ENCODE results near the gene GSTA3. TPM values are rescaled to one million over a fixed set of nuclear protein-coding genes. Genes with fewer than 3 reads are reported as not detected.
"Not testable (repeated sequence)": the region's sequence is repeated elsewhere in the genome, so short reads cannot be mapped to it uniquely, and the experiment has no call there.

The GSTA3 gene
- total RNA-seq, 1 donor from 2014 or later, result not detected

GRCh38 chr6:52914516-52914915 is 5.0 kb upstream of the GSTA3 start:
- Histone ChIP-seq H3K4me3 (ENCODE audit: low read depth, low read length) (no peak overlapping the region), H3K36me3 (ENCODE audit: control insufficient read depth, insufficient read depth, low read length) (no peaks in the 10 kb centered on the region), H3K27me3 (ENCODE audit: control insufficient read depth, insufficient read depth, low read length) (no peaks in the 10 kb centered on the region)
- FAIRE-seq (no peak), DNase-seq (ENCODE audit: low read depth) (no peak)
- no peak for TF ChIP-seq CTCF (IDR thresholded peaks at IDR 0.05; ENCODE audit: insufficient read depth, low read length, severe bottlenecking)

- FAIRE-seq (no peak), DNase-seq (ENCODE audit: low read depth) (no peak)
- H3K36me3 ChIP-seq (ENCODE audit: control insufficient read depth, insufficient read depth, low read length), result no peaks in the 10 kb centered on the region
- TF ChIP-seq CTCF (IDR thresholded peaks at IDR 0.05; ENCODE audit: insufficient read depth, low read length, severe bottlenecking), result no peak
- H3K4me3 ChIP-seq (ENCODE audit: low read depth, low read length), result no peak overlapping the region
- H3K27me3 ChIP-seq (ENCODE audit: control insufficient read depth, insufficient read depth, low read length), result no peaks in the 10 kb centered on the region
Observed at GRCh38 chr6:52910091-52910490, 593 bp upstream of the GSTA3 start.

GRCh38 chr6:52909131-52909530 is 367 bp downstream of the GSTA3 start:
- FAIRE-seq (no peak), DNase-seq (ENCODE audit: low read depth) (peak; percentile 63)
- no peaks in the 10 kb centered on the region for H3K27me3 ChIP-seq (ENCODE audit: control insufficient read depth, insufficient read depth, low read length)
- no peaks in the 10 kb centered on the region for H3K36me3 ChIP-seq (ENCODE audit: control insufficient read depth, insufficient read depth, low read length)
- H3K4me3 ChIP-seq (ENCODE audit: low read depth, low read length), result no peak overlapping the region
- no peak for TF ChIP-seq CTCF (IDR thresholded peaks at IDR 0.05; ENCODE audit: insufficient read depth, low read length, severe bottlenecking)

GRCh38 chr6:52908526-52908925 is 972 bp downstream of the GSTA3 start:
- Histone ChIP-seq H3K4me3 (ENCODE audit: low read depth, low read length) (no peak overlapping the region), H3K27me3 (ENCODE audit: control insufficient read depth, insufficient read depth, low read length) (no peaks in the 10 kb centered on the region), H3K36me3 (ENCODE audit: control insufficient read depth, insufficient read depth, low read length) (no peaks in the 10 kb centered on the region)
- FAIRE-seq (no peak), DNase-seq (ENCODE audit: low read depth) (no peak)
- no peak for TF ChIP-seq CTCF (IDR thresholded peaks at IDR 0.05; ENCODE audit: insufficient read depth, low read length, severe bottlenecking)

GRCh38 chr6:52904562-52905279 is 4.8 kb downstream of the GSTA3 start:
- Histone ChIP-seq H3K27me3 (ENCODE audit: control insufficient read depth, insufficient read depth, low read length) (no peaks in the 10 kb centered on the region), H3K4me3 (ENCODE audit: low read depth, low read length) (no peak overlapping the region), H3K36me3 (ENCODE audit: control insufficient read depth, insufficient read depth, low read length) (no peaks in the 10 kb centered on the region)
- FAIRE-seq (no peak), DNase-seq (ENCODE audit: low read depth) (no peak)
- TF ChIP-seq CTCF (IDR thresholded peaks at IDR 0.05; ENCODE audit: insufficient read depth, low read length, severe bottlenecking), result peak; percentile 22

GRCh38 chr6:52900536-52900935 is 9.0 kb downstream of the GSTA3 start:
- H3K36me3 ChIP-seq (ENCODE audit: control insufficient read depth, insufficient read depth, low read length), result no peaks in the 10 kb centered on the region

GRCh38 chr6:52895790-52896189 is 13.7 kb downstream of the GSTA3 start:
- peak; percentile 32 for DNase-seq (ENCODE audit: low read depth)
- not testable (repeated sequence) for H3K27me3 ChIP-seq (ENCODE audit: control insufficient read depth, insufficient read depth, low read length); H3K4me3 ChIP-seq (ENCODE audit: low read depth, low read length); H3K36me3 ChIP-seq (ENCODE audit: control insufficient read depth, insufficient read depth, low read length); FAIRE-seq

More at GRCh38 chr6:52900536-52900935, 9.0 kb downstream of the GSTA3 start:
- TF ChIP-seq CTCF (IDR thresholded peaks at IDR 0.05; ENCODE audit: insufficient read depth, low read length, severe bottlenecking), result no peak
- no peak for FAIRE-seq
- Histone ChIP-seq H3K27me3 (ENCODE audit: control insufficient read depth, insufficient read depth, low read length) (no peaks in the 10 kb centered on the region), H3K4me3 (ENCODE audit: low read depth, low read length) (no peak overlapping the region)
- DNase-seq (ENCODE audit: low read depth), result no peak
